GM18508 (cell line): Measurements from ENCODE around the gene ANP32D.
"Not testable (repeated sequence)": the region's sequence is repeated elsewhere in the genome, so short reads cannot be mapped to it uniquely, and the experiment has no call there.

Experiments
- ATAC-seq: cut with Tn5 transposase; IDR thresholded peaks from one replicate; pipeline ENCODE4 v1.9.1; 2021; ENCODE audit warnings: moderate number of reproducible peaks; ENCODE audit not compliant: insufficient read depth, unreplicated experiment

ANP32D gene

GRCh38 chr12:48472259-48472658 lies at the start of gene ANP32D:
ANP32D (plus strand) TSS chr12:48472559; CDS start chr12:48472665, 106 bp downstream.
- no peak for ATAC-seq

GRCh38 chr12:48423171-48423570 lies 49.2 kb upstream of the ANP32D start:
- ATAC-seq, result no peak

- ATAC-seq, result no peak
Measured at GRCh38 chr12:48424644-48425043, 47.7 kb upstream of the ANP32D start.

GRCh38 chr12:48434016-48434415 lies 38.3 kb upstream of the ANP32D start:
- not testable (repeated sequence) for ATAC-seq

- ATAC-seq, result no peak
Measured at GRCh38 chr12:48441069-48441468, 31.3 kb upstream of the ANP32D start.

GRCh38 chr12:48442179-48442847 lies 30.0 kb upstream of the ANP32D start:
- ATAC-seq, result no peak

GRCh38 chr12:48445538-48445937 lies 26.8 kb upstream of the ANP32D start:
- no peak for ATAC-seq

GRCh38 chr12:48446161-48446776 lies 26.1 kb upstream of the ANP32D start:
- no peak for ATAC-seq

- no peak for ATAC-seq
Measured at GRCh38 chr12:48447755-48448154, 24.6 kb upstream of the ANP32D start.

- no peak for ATAC-seq
Measured at GRCh38 chr12:48451372-48451771, 21.0 kb upstream of the ANP32D start.

- ATAC-seq, result not testable (repeated sequence)
Measured at GRCh38 chr12:48452961-48453360, 19.4 kb upstream of the ANP32D start.

- no peak for ATAC-seq
Measured at GRCh38 chr12:48454667-48455066, 17.7 kb upstream of the ANP32D start.

GRCh38 chr12:48455116-48455515 lies 17.2 kb upstream of the ANP32D start:
- ATAC-seq, result no peak

GRCh38 chr12:48459259-48459658 lies 13.1 kb upstream of the ANP32D start:
- ATAC-seq, result no peak

GRCh38 chr12:48469027-48469426 lies 3.3 kb upstream of the ANP32D start:
- not testable (repeated sequence) for ATAC-seq

- ATAC-seq, result no peak
Measured at GRCh38 chr12:48473061-48473460, 702 bp downstream of the ANP32D start.

- not testable (repeated sequence) for ATAC-seq
Measured at GRCh38 chr12:48474497-48474896, 2.1 kb downstream of the ANP32D start.

- ATAC-seq, result no peak
Measured at GRCh38 chr12:48482198-48482597, 9.8 kb downstream of the ANP32D start, which contains the start of gene C12orf54. C12orf54 (plus strand) TSS chr12:48482498; CDS start chr12:48483297, 799 bp downstream.

GRCh38 chr12:48482930-48483329 lies 10.6 kb downstream of the ANP32D start:
- no peak for ATAC-seq

GRCh38 chr12:48486261-48486660 lies 13.9 kb downstream of the ANP32D start:
- ATAC-seq, result no peak

- ATAC-seq, result no peak
Measured at GRCh38 chr12:48486679-48487078, 14.3 kb downstream of the ANP32D start.

GRCh38 chr12:48489012-48489411 lies 16.7 kb downstream of the ANP32D start:
- peak; percentile 99 for ATAC-seq
